ENCODE measurements around the gene STAM2.

STAM2 gene

DNA sequence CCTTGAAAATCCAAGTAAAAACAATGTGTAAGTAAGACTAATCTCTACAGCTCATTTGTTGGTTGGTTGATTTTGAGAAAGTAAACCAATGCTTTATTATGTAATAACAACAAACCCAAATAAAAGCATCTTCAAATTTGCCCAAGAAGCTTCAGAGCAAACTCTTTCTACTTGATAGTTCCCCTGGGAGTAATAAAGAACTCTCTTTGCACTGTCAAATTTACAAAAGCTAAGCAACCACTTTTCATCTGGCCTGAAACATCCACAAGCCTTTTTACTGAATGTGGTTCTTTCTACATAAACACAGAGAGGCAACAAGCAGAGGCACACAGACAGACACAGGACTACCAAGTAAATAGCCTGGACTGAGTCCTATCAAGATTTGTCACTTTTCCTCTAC is 47.9 kb downstream of the STAM2 start:
- Histone ChIP-seq H4K91ac (ENCODE audit: low read depth, low read length, poor library complexity) (no peak overlapping the region), H2BK120ac (ENCODE audit: low read depth, low read length) (no peak overlapping the region), H3K14ac (ENCODE audit: low read length) (no peak overlapping the region), H3K36me3 (replicated peaks in 1 of 2; ENCODE audit: control insufficient read depth in 2 of 2, insufficient read depth in 2 of 2, low read length in 2 of 2) (peaks cover 0 to 8% of the 10 kb centered on the region in 2 donors), H3K4ac (ENCODE audit: low read length) (no peak overlapping the region), H4K8ac (ENCODE audit: low read depth, low read length) (no peak overlapping the region), H3K23ac (ENCODE audit: low read depth, low read length, poor library complexity) (no peak overlapping the region), H2BK15ac (ENCODE audit: low read length) (no peak overlapping the region), H3K4me3 (ENCODE audit: low read length in 2 of 2) (no peak overlapping the region), H2BK12ac (ENCODE audit: low read length) (no peak overlapping the region), H2AFZ (ENCODE audit: low read length) (no peak overlapping the region), H3K27ac (replicated peaks; ENCODE audit: low read length) (no peak overlapping the region), H3K79me1 (ENCODE audit: low read depth, low read length) (no peaks in the 10 kb centered on the region), H3K18ac (ENCODE audit: low read length) (no peak overlapping the region), H3K9me3 (replicated peaks in 1 of 2; ENCODE audit: control insufficient read depth in 2 of 2, insufficient read depth in 1 of 2, low read depth in 1 of 2, low read length in 2 of 2) (no peaks in the 10 kb centered on the region), H3K27me3 (ENCODE audit: control insufficient read depth in 3 of 3, insufficient read depth in 3 of 3, low read depth in 1 of 3, low read length in 3 of 3) (no peaks in the 10 kb centered on the region), H3K9ac (ENCODE audit: low read depth, low read length, poor library complexity) (no peak overlapping the region), H2BK5ac (ENCODE audit: low read length) (no peak overlapping the region), H3K4me1 (ENCODE audit: control insufficient read depth in 2 of 2, insufficient read depth in 1 of 2, low read depth in 1 of 2, low read length in 2 of 2) (no peaks in the 10 kb centered on the region), H2AK5ac (ENCODE audit: low read depth, low read length) (no peak overlapping the region), H3K4me2 (ENCODE audit: insufficient read depth, low read length, poor library complexity, severe bottlenecking) (no peak overlapping the region)
- no peak for DNase-seq (ENCODE audit: low spot score)

DNA sequence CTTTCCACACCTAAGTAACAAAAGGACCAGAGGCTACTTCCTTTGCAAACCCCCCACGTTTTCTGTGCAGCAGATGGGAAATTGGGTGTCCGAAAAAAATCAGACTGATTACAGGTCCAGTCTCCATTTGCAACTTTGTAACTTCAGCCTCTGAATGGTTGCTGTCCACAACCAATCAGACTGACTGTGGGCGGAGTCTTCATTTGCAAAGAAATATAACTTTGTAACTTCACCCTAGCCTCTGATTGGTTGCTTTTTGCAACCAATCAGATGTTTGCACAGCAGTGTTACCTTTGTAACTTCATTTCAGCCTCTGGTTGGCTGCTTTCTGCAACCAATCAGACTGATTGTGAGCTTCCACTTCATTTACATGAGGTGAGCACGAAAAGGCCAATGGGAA is 48.9 kb downstream of the STAM2 start:
- Histone ChIP-seq H2BK120ac (ENCODE audit: low read depth, low read length) (no peak overlapping the region), H4K8ac (ENCODE audit: low read depth, low read length) (no peak overlapping the region), H4K91ac (ENCODE audit: low read depth, low read length, poor library complexity) (no peak overlapping the region), H2BK5ac (ENCODE audit: low read length) (no peak overlapping the region), H2AK5ac (ENCODE audit: low read depth, low read length) (no peak overlapping the region), H3K14ac (ENCODE audit: low read length) (no peak overlapping the region), H3K36me3 (replicated peaks in 1 of 2; ENCODE audit: control insufficient read depth in 2 of 2, insufficient read depth in 2 of 2, low read length in 2 of 2) (peaks cover 0 to 12% of the 10 kb centered on the region in 2 donors), H3K79me1 (ENCODE audit: low read depth, low read length) (no peaks in the 10 kb centered on the region), H3K27me3 (ENCODE audit: control insufficient read depth in 3 of 3, insufficient read depth in 3 of 3, low read depth in 1 of 3, low read length in 3 of 3) (no peaks in the 10 kb centered on the region), H3K18ac (ENCODE audit: low read length) (peak overlapping the region; percentile 29), H3K23ac (ENCODE audit: low read depth, low read length, poor library complexity) (no peak overlapping the region), H3K27ac (replicated peaks; ENCODE audit: low read length) (no peak overlapping the region), H2BK12ac (ENCODE audit: low read length) (no peak overlapping the region), H2BK15ac (ENCODE audit: low read length) (no peak overlapping the region), H3K9me3 (replicated peaks in 1 of 2; ENCODE audit: control insufficient read depth in 2 of 2, insufficient read depth in 1 of 2, low read depth in 1 of 2, low read length in 2 of 2) (no peaks in the 10 kb centered on the region), H3K4me2 (ENCODE audit: insufficient read depth, low read length, poor library complexity, severe bottlenecking) (no peak overlapping the region), H3K9ac (ENCODE audit: low read depth, low read length, poor library complexity) (no peak overlapping the region), H3K4me3 (ENCODE audit: low read length in 2 of 2) (no peak overlapping the region), H3K4ac (ENCODE audit: low read length) (no peak overlapping the region), H2AFZ (ENCODE audit: low read length) (peak overlapping the region; percentile 66), H3K4me1 (ENCODE audit: control insufficient read depth in 2 of 2, insufficient read depth in 1 of 2, low read depth in 1 of 2, low read length in 2 of 2) (no peaks in the 10 kb centered on the region)
- DNase-seq (ENCODE audit: low spot score) = no peak
- WGBS, 2 donors (ENCODE audit: extremely low coverage in 2 of 2, insufficient read length in 2 of 2, insufficient replicate concordance in 1 of 2) = no CpG with 5 or more reads among the region's 4 CpGs

DNA sequence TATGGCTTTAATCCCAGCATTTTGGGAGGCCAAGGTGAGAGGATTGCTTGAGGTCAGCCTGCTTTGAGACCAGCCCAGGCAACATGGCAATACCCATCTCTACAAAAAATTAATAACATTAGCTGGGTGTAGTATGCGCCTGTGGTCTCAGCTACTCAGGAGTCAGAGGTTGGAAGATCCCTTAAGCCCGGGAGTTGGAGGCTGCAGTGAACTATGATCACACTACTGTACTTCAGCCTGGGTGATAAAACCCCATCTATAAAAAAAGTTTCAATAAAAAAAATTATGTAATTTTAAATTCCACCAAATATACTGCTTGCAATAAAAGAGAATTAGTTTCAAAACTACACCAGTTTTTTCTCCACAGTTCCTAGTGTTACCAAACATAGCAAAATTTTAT is 53.4 kb downstream of the STAM2 start:
- Histone ChIP-seq H2AK5ac (ENCODE audit: low read depth, low read length) (no peak overlapping the region), H3K4me2 (ENCODE audit: insufficient read depth, low read length, poor library complexity, severe bottlenecking) (no peak overlapping the region), H2BK5ac (ENCODE audit: low read length) (no peak overlapping the region), H2BK15ac (ENCODE audit: low read length) (no peak overlapping the region), H2BK12ac (ENCODE audit: low read length) (no peak overlapping the region), H3K14ac (ENCODE audit: low read length) (no peak overlapping the region), H3K27me3 (ENCODE audit: control insufficient read depth in 3 of 3, insufficient read depth in 3 of 3, low read depth in 1 of 3, low read length in 3 of 3) (no peaks in the 10 kb centered on the region), H3K18ac (ENCODE audit: low read length) (no peak overlapping the region), H2AFZ (ENCODE audit: low read length) (no peak overlapping the region), H3K36me3 (replicated peaks in 1 of 2; ENCODE audit: control insufficient read depth in 2 of 2, insufficient read depth in 2 of 2, low read length in 2 of 2) (peaks cover 0 to 20% of the 10 kb centered on the region in 2 donors), H2BK120ac (ENCODE audit: low read depth, low read length) (no peak overlapping the region), H3K4ac (ENCODE audit: low read length) (no peak overlapping the region), H4K8ac (ENCODE audit: low read depth, low read length) (no peak overlapping the region), H3K9me3 (replicated peaks in 1 of 2; ENCODE audit: control insufficient read depth in 2 of 2, insufficient read depth in 1 of 2, low read depth in 1 of 2, low read length in 2 of 2) (no peaks in the 10 kb centered on the region), H3K9ac (ENCODE audit: low read depth, low read length, poor library complexity) (no peak overlapping the region), H3K79me1 (ENCODE audit: low read depth, low read length) (no peaks in the 10 kb centered on the region), H4K91ac (ENCODE audit: low read depth, low read length, poor library complexity) (no peak overlapping the region), H3K4me1 (ENCODE audit: control insufficient read depth in 2 of 2, insufficient read depth in 1 of 2, low read depth in 1 of 2, low read length in 2 of 2) (no peaks in the 10 kb centered on the region), H3K27ac (replicated peaks; ENCODE audit: low read length) (no peak overlapping the region), H3K4me3 (ENCODE audit: low read length in 2 of 2) (no peak overlapping the region), H3K23ac (ENCODE audit: low read depth, low read length, poor library complexity) (no peak overlapping the region)
- no CpG with 5 or more reads among the region's 2 CpGs for WGBS, 2 donors (ENCODE audit: extremely low coverage in 2 of 2, insufficient read length in 2 of 2, insufficient replicate concordance in 1 of 2)
- DNase-seq (ENCODE audit: low spot score) = no peak

DNA sequence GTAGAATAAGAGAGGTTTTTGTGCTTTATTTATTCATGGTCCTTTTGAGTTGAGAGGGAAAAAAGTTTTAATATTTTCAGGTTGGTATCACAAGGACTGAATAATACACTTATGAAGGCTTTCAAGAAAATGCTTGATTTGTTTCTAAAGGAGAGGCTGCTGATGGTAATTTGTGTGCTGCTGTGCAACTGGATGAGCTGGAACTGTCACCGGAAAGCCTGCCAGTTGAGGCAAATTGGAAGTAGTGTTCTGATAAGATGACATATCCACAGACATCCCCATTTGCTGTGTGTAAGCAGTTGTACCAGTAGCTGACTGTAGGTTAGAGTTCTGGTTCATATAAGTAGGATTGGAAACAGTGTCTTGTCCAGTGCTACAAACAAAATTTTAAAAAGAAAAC is 55.1 kb downstream of the STAM2 start:
- no peaks in the 10 kb centered on the region for H3K4me1 ChIP-seq (ENCODE audit: control insufficient read depth in 2 of 2, insufficient read depth in 1 of 2, low read depth in 1 of 2, low read length in 2 of 2)
- H2BK120ac ChIP-seq (ENCODE audit: low read depth, low read length) = no peak overlapping the region
- no peak overlapping the region for H2BK15ac ChIP-seq (ENCODE audit: low read length)
- no peak overlapping the region for H2BK12ac ChIP-seq (ENCODE audit: low read length)
- no peak overlapping the region for H4K8ac ChIP-seq (ENCODE audit: low read depth, low read length)
- H3K14ac ChIP-seq (ENCODE audit: low read length) = no peak overlapping the region
- DNase-seq (ENCODE audit: low spot score) = no peak
- no peak overlapping the region for H3K9ac ChIP-seq (ENCODE audit: low read depth, low read length, poor library complexity)
- no peaks in the 10 kb centered on the region for H3K9me3 ChIP-seq (replicated peaks in 1 of 2; ENCODE audit: control insufficient read depth in 2 of 2, insufficient read depth in 1 of 2, low read depth in 1 of 2, low read length in 2 of 2)
- no peak overlapping the region for H3K27ac ChIP-seq (replicated peaks; ENCODE audit: low read length)
- H3K18ac ChIP-seq (ENCODE audit: low read length) = no peak overlapping the region
- peaks cover 0 to 20% of the 10 kb centered on the region in 2 donors for H3K36me3 ChIP-seq (replicated peaks in 1 of 2; ENCODE audit: control insufficient read depth in 2 of 2, insufficient read depth in 2 of 2, low read length in 2 of 2)
- H3K27me3 ChIP-seq (ENCODE audit: control insufficient read depth in 3 of 3, insufficient read depth in 3 of 3, low read depth in 1 of 3, low read length in 3 of 3) = no peaks in the 10 kb centered on the region
- no peak overlapping the region for H3K4me2 ChIP-seq (ENCODE audit: insufficient read depth, low read length, poor library complexity, severe bottlenecking)
- no peak overlapping the region for H3K4me3 ChIP-seq (ENCODE audit: low read length in 2 of 2)
- no CpG with 5 or more reads among the region's 1 CpG for whole genome bisulfite sequencing, 2 donors (ENCODE audit: extremely low coverage in 2 of 2, insufficient read length in 2 of 2, insufficient replicate concordance in 1 of 2)
- no peak overlapping the region for H2AFZ ChIP-seq (ENCODE audit: low read length)
- H4K91ac ChIP-seq (ENCODE audit: low read depth, low read length, poor library complexity) = no peak overlapping the region
- H3K79me1 ChIP-seq (ENCODE audit: low read depth, low read length) = no peaks in the 10 kb centered on the region
- H3K4ac ChIP-seq (ENCODE audit: low read length) = no peak overlapping the region
- H3K23ac ChIP-seq (ENCODE audit: low read depth, low read length, poor library complexity) = no peak overlapping the region
- H2AK5ac ChIP-seq (ENCODE audit: low read depth, low read length) = no peak overlapping the region
- no peak overlapping the region for H2BK5ac ChIP-seq (ENCODE audit: low read length)
